Panc1 (cell line): ENCODE results near the gene PLBD1. TPM values are rescaled to one million over a fixed set of nuclear protein-coding genes. Genes with fewer than 3 reads are reported as not detected.

ENCODE experiments used
- ATAC-seq: fragments of 200-7000 bp; cut with Tn5 transposase; 2 replicates; pipeline ENCODE4 v1.9.1; 2020; ENCODE audit warnings: mild to moderate bottlenecking, moderate library complexity
- BruUV-seq: library from RNA; stranded (reverse); fragments of 400-500 nt; replicated peaks from 2 replicates; lab custom pipeline; 2021; lab: Mats Ljungman, UMichigan
- CTCF ChIA-PET: fragments of 300-600 bp; sonication (Branson Sonifier 250); formaldehyde crosslinking; loops from one replicate; lab custom pipeline; 2022; ENCODE audit warnings: antibody characterized with exemption; lab: Charles Lee
- POLR2A ChIA-PET: fragments of 300-600 bp; sonication (Branson Sonifier 250); formaldehyde crosslinking; loops from one replicate; lab custom pipeline; 2022; ENCODE audit warnings: antibody characterized with exemption; lab: Charles Lee
- DNase-seq: peaks from one replicate; pipeline ENCODE4 v3.0.0-alpha.2; 2010; ENCODE audit warnings: low read depth, low spot score
- H3K27ac ChIP-seq: 2 replicates; pipeline ENCODE4 v1.5.1; 2011; ENCODE audit warnings: mild to moderate bottlenecking, low read length, inconsistent platforms
- H3K27me3 ChIP-seq: fragments of 200-500 bp; sonication (Bioruptor generic); 2 replicates; pipeline ENCODE4 v1.6.0; 2014; ENCODE audit warnings: low read length, inconsistent platforms; ENCODE audit not compliant: control insufficient read depth, insufficient read depth
- H3K36me3 ChIP-seq: fragments of 200-500 bp; sonication (Bioruptor generic); 2 replicates; pipeline ENCODE4 v1.5.1; 2014; ENCODE audit warnings: inconsistent platforms, mild to moderate bottlenecking, low read length, moderate library complexity; ENCODE audit not compliant: control insufficient read depth, insufficient read depth
- H3K4me1 ChIP-seq: 2 replicates; pipeline ENCODE4 v1.5.1; 2011; ENCODE audit warnings: inconsistent platforms, mild to moderate bottlenecking, low read length, moderate library complexity; ENCODE audit not compliant: control insufficient read depth, insufficient read depth
- H3K4me3 ChIP-seq, 2 experiments: 2 replicates each; pipeline ENCODE4 v1.5.1; 2011 to 2012; ENCODE audit warnings: low read depth in 2 of 2, low read length in 2 of 2, mild to moderate bottlenecking in 2 of 2, inconsistent platforms in 1 of 2, moderate library complexity in 1 of 2
- H3K9me3 ChIP-seq: fragments of 200-500 bp; sonication (Bioruptor generic); 2 replicates; pipeline ENCODE4 v1.5.1; 2014; ENCODE audit warnings: low read depth, mild to moderate bottlenecking, inconsistent platforms, low read length, moderate library complexity; ENCODE audit not compliant: control insufficient read depth, insufficient read depth
- CTCF ChIP-seq: fragments of 450-650 bp; IDR thresholded peaks from 2 replicates; pipeline ENCODE4 v1.5.1; 2017; ENCODE audit warnings: mild to moderate bottlenecking
- POLR2AphosphoS5 ChIP-seq: IDR thresholded peaks from 2 replicates; pipeline ENCODE4 v1.6.1; 2012; ENCODE audit warnings: mild to moderate bottlenecking, low read depth, low read length, moderate library complexity
- REST ChIP-seq, 2 experiments: IDR thresholded peaks; 2 replicates each; pipeline ENCODE4 v1.6.1; 2011 to 2012; ENCODE audit warnings: low read depth in 2 of 2, control low read depth in 1 of 2, low read length in 1 of 2, mild to moderate bottlenecking in 1 of 2, moderate library complexity in 1 of 2; ENCODE audit not compliant: insufficient read depth in 1 of 2
- SIN3A ChIP-seq: IDR thresholded peaks from 2 replicates; pipeline ENCODE4 v1.6.1; 2012; ENCODE audit warnings: low read depth, mild to moderate bottlenecking, low read length, moderate library complexity, borderline replicate concordance; ENCODE audit not compliant: insufficient read depth
- TCF7L2 ChIP-seq: IDR thresholded peaks from 2 replicates; pipeline ENCODE4 v1.6.1; 2011; ENCODE audit warnings: mild to moderate bottlenecking, low read depth, low read length, inconsistent platforms
- in situ Hi-C: cut with HindIII; loops from 2 replicates; pipeline ENCODE4 v1.10.0; 2016; ENCODE audit warnings: low sequenced_read_pairs, low pct_unique_long_range_greater_than_20kb
- intact Hi-C: fragments of 100-400 bp; cut with micrococcal nuclease; formaldehyde crosslinking; loops from one replicate; pipeline ENCODE4 v1.10.0; 2022; ENCODE audit not compliant: unreplicated experiment
- total RNA-seq: library from RNA; stranded (reverse); gene quantifications from one replicate; pipeline ENCODE4 v1.2.1, GENCODE V29; 2021; ENCODE audit not compliant: unreplicated experiment

PLBD1 gene
- total RNA-seq, 1 experiment from 2014 or later, result 37.8 TPM

- no peaks in the 10 kb centered on the region; the same call in 1 of the 2 replicates for H3K36me3 ChIP-seq
- intact Hi-C loops, result no loop called here
- no TSS peak for BruUV-seq
- DNase-seq (no peak), ATAC-seq (no peak)
- H3K27me3 ChIP-seq, result no peaks in the 10 kb centered on the region
- ChIA-PET CTCF (no interaction called here), POLR2A (no interaction called here)
- H3K27ac ChIP-seq, result no peak overlapping the region
- H3K4me1 ChIP-seq, result no peaks in the 10 kb centered on the region
- H3K9me3 ChIP-seq, result no peaks in the 10 kb centered on the region
- no peak overlapping the region for H3K4me3 ChIP-seq
- in situ Hi-C loops, result no loop called here
- no peak for TF ChIP-seq SIN3A
- no peak for TF ChIP-seq CTCF
- TF ChIP-seq POLR2AphosphoS5, result no peak
- no peak for TF ChIP-seq REST (IDR thresholded peaks at IDR 0.05; ENCODE audit: insufficient read depth in 1 of 2, low read depth in 2 of 2, low read length in 1 of 2)
- TF ChIP-seq TCF7L2, result no peak
These were observed 72.4 kb downstream of the PLBD1 start for GRCh38 chr12:14495326-14495725.

- Histone ChIP-seq H3K27me3 (no peaks in the 10 kb centered on the region), H3K27ac (no peak overlapping the region), H3K4me3 (no peak overlapping the region), H3K4me1 (no peaks in the 10 kb centered on the region), H3K9me3 (no peaks in the 10 kb centered on the region), H3K36me3 (no peaks in the 10 kb centered on the region; the same call in 1 of the 2 replicates)
- no TSS peak for BruUV-seq
- in situ Hi-C loops, result no loop called here
- CTCF ChIA-PET, result no interaction called here
- POLR2A ChIA-PET, result no interaction called here
- DNase-seq (no peak), ATAC-seq (no peak)
- intact Hi-C loops, result no loop called here
- TF ChIP-seq POLR2AphosphoS5 (no peak), SIN3A (no peak), CTCF (no peak), TCF7L2 (no peak), REST (IDR thresholded peaks at IDR 0.05; ENCODE audit: insufficient read depth in 1 of 2, low read depth in 2 of 2, low read length in 1 of 2) (no peak)
These were observed 84.8 kb downstream of the PLBD1 start for GRCh38 chr12:14482886-14483285.
